GM21825 (cell line): ENCODE measurements around the gene TRIM5.
A peak's percentile ranks its signal among the peaks of the same experiment; 100 is the strongest.
"Not testable (repeated sequence)": the region's sequence is repeated elsewhere in the genome, so short reads cannot be mapped to it uniquely, and the experiment has no call there.

Experiments used
- ATAC-seq: cut with Tn5 transposase; IDR thresholded peaks from one replicate; pipeline ENCODE4 v1.9.1; 2021; ENCODE audit warnings: mild to moderate bottlenecking, moderate library complexity; ENCODE audit not compliant: unreplicated experiment

TRIM5 gene

GRCh38 chr11:5684646-5685362 is at the start of gene TRIM5:
Gene TRIM5, minus strand, starts transcription at chr11:5685074. Its CDS starts 4,897 bp downstream, at chr11:5680177.
- ATAC-seq, result peak; percentile 73

GRCh38 chr11:5727691-5728090 is 42.8 kb upstream of the TRIM5 start:
- no peak for ATAC-seq

GRCh38 chr11:5726351-5726750 is 41.5 kb upstream of the TRIM5 start:
- no peak for ATAC-seq

GRCh38 chr11:5722622-5723021 is 37.7 kb upstream of the TRIM5 start:
- no peak for ATAC-seq

- ATAC-seq, result no peak
Measured at GRCh38 chr11:5719703-5720495, 35.0 kb upstream of the TRIM5 start.

- not testable (repeated sequence) for ATAC-seq
Measured at GRCh38 chr11:5716518-5716917, 31.6 kb upstream of the TRIM5 start.

- ATAC-seq, result no peak
Measured at GRCh38 chr11:5713695-5714094, 28.8 kb upstream of the TRIM5 start.

GRCh38 chr11:5712507-5712906 is 27.6 kb upstream of the TRIM5 start:
- no peak for ATAC-seq

- ATAC-seq, result no peak
Measured at GRCh38 chr11:5705688-5706087, 20.8 kb upstream of the TRIM5 start.

GRCh38 chr11:5703741-5704536 is 19.1 kb upstream of the TRIM5 start:
- ATAC-seq, result peak; percentile 75

- no peak for ATAC-seq
Measured at GRCh38 chr11:5701055-5701577, 16.2 kb upstream of the TRIM5 start.

- ATAC-seq, result no peak
Measured at GRCh38 chr11:5700421-5701054, 15.7 kb upstream of the TRIM5 start.

GRCh38 chr11:5698281-5698680 is 13.4 kb upstream of the TRIM5 start:
- ATAC-seq, result no peak

- ATAC-seq, result no peak
Measured at GRCh38 chr11:5696210-5696609, 11.3 kb upstream of the TRIM5 start.

- ATAC-seq, result no peak
Measured at GRCh38 chr11:5695580-5695979, 10.7 kb upstream of the TRIM5 start.

- no peak for ATAC-seq
Measured at GRCh38 chr11:5694642-5695041, 9.8 kb upstream of the TRIM5 start.

GRCh38 chr11:5691964-5692361 is 7.1 kb upstream of the TRIM5 start:
- no peak for ATAC-seq

- not testable (repeated sequence) for ATAC-seq
Measured at GRCh38 chr11:5691238-5691963, 6.5 kb upstream of the TRIM5 start.

- no peak for ATAC-seq
Measured at GRCh38 chr11:5690736-5691135, 5.9 kb upstream of the TRIM5 start.

- ATAC-seq, result no peak
Measured at GRCh38 chr11:5690216-5690615, 5.3 kb upstream of the TRIM5 start.
